Astrocyte (in vitro differentiated cells and primary cell): ENCODE results near the gene UST.

Experiments used
- EZH2 ChIP-seq: IDR thresholded peaks from 2 replicates; pipeline ENCODE4 v1.6.1; 2012; ENCODE audit warnings: mild to moderate bottlenecking, low read length, inconsistent platforms; ENCODE audit not compliant: insufficient read depth
- TF ChIP-seq, protein P1 (sequence below): IDR thresholded peaks from 2 replicates; pipeline ENCODE4 v1.5.1; 2011; ENCODE audit warnings: low read depth, mild to moderate bottlenecking, inconsistent platforms, low read length, moderate library complexity; ENCODE audit not compliant: insufficient read depth

DNA sequence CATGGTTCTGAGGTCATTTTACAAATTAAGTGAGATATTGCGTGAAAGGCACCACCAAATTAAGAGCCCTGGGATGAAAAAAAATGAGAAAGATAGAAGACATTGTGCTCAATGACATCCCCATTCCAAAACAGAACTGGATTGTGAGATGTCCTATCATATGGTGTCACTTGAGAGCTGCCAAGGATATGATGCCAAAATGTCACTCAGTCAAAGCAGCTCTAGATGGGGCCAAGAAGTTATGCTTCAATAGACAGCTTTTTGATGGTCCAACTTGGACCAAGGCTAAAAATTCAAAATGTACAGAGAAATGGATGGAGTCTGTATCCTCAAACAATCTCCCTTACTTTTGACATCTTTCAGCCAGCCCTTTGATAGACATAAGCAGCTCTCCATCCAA, 180.8 kb downstream of the UST start:
- TF ChIP-seq, protein P1, sequence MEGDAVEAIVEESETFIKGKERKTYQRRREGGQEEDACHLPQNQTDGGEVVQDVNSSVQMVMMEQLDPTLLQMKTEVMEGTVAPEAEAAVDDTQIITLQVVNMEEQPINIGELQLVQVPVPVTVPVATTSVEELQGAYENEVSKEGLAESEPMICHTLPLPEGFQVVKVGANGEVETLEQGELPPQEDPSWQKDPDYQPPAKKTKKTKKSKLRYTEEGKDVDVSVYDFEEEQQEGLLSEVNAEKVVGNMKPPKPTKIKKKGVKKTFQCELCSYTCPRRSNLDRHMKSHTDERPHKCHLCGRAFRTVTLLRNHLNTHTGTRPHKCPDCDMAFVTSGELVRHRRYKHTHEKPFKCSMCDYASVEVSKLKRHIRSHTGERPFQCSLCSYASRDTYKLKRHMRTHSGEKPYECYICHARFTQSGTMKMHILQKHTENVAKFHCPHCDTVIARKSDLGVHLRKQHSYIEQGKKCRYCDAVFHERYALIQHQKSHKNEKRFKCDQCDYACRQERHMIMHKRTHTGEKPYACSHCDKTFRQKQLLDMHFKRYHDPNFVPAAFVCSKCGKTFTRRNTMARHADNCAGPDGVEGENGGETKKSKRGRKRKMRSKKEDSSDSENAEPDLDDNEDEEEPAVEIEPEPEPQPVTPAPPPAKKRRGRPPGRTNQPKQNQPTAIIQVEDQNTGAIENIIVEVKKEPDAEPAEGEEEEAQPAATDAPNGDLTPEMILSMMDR: no peak
- TF ChIP-seq EZH2: no peak
